ENCODE results near the gene KCNIP1.
"Not testable (repeated sequence)": the region's sequence is repeated elsewhere in the genome, so short reads cannot be mapped to it uniquely, and the experiment has no call there.

Gene KCNIP1

GRCh38 chr5:170752257-170753215 is 248.7 kb downstream of the KCNIP1 start:
- no peak for DNase-seq (ENCODE audit: low read depth)
- TF ChIP-seq MYC (IDR thresholded peaks at IDR 0.05; ENCODE audit: low read depth, low read length) (no peak), CTCF (IDR thresholded peaks at IDR 0.05; ENCODE audit: low read depth, low read length) (no peak), POLR2A (IDR thresholded peaks at IDR 0.05; ENCODE audit: extremely low read depth, insufficient read length) (no peak)
- TF ChIP-seq, protein P1, sequence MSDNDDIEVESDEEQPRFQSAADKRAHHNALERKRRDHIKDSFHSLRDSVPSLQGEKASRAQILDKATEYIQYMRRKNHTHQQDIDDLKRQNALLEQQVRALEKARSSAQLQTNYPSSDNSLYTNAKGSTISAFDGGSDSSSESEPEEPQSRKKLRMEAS (IDR thresholded peaks at IDR 0.05; ENCODE audit: low read depth, low read length): no peak
- no peak overlapping the region for H3K4me3 ChIP-seq (ENCODE audit: low read depth, low read length)

GRCh38 chr5:170753311-170753710 is 249.5 kb downstream of the KCNIP1 start:
- DNase-seq (ENCODE audit: low read depth): no peak
- no peak for TF ChIP-seq MYC (IDR thresholded peaks at IDR 0.05; ENCODE audit: low read depth, low read length)
- no peak for TF ChIP-seq CTCF (IDR thresholded peaks at IDR 0.05; ENCODE audit: low read depth, low read length)
- TF ChIP-seq POLR2A (IDR thresholded peaks at IDR 0.05; ENCODE audit: extremely low read depth, insufficient read length): no peak
- TF ChIP-seq, protein P1 (IDR thresholded peaks at IDR 0.05; ENCODE audit: low read depth, low read length): no peak
- no peak overlapping the region for H3K4me3 ChIP-seq (ENCODE audit: low read depth, low read length)

- DNase-seq (ENCODE audit: low read depth); H3K4me3 ChIP-seq (ENCODE audit: low read depth, low read length): not testable (repeated sequence)
Measured at GRCh38 chr5:170754508-170754907, 250.7 kb downstream of the KCNIP1 start.

DNA sequence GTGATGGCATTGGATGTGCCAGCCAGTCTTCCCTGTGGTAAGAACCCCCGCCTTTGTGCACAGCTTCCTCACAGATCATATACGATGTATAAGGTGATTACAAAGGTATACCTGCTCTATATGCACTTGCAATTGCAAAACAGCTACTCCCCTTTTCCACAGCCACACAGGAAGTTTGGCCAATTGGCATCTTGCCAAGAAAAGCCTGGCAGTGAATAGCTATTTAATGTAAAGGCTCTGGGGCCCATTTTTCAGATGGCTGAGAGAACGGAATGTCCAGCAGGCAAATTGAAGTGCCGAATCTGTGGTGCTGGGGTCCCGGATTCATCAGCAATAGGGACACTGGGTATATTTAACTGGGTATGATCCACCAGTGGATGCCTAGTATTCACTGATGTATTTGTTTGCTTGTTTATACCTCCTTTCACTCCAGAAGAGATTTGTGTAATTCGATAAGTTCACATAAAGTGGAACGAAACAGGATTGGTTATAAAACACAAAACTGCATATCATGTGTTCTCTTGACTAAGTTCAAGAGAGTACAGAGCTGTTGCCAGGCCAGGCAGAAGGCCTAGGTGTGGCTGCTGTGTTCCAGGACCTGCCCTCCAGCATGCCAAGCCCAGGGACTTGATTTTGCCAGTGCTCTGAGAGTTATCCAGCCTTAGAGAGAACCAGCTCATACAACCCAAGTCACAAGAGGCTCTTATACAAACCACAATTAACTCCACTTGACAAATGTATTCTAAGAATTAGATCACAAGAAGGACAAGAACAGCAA is 252.0 kb downstream of the KCNIP1 start:
- DNase-seq (ENCODE audit: low read depth): no peak
- no peak overlapping the region for H3K4me3 ChIP-seq (ENCODE audit: low read depth, low read length)
- no peak for TF ChIP-seq CTCF (IDR thresholded peaks at IDR 0.05; ENCODE audit: low read depth, low read length)
- TF ChIP-seq MYC (IDR thresholded peaks at IDR 0.05; ENCODE audit: low read depth, low read length): no peak
- TF ChIP-seq POLR2A (IDR thresholded peaks at IDR 0.05; ENCODE audit: extremely low read depth, insufficient read length): no peak
- TF ChIP-seq, protein P1 (IDR thresholded peaks at IDR 0.05; ENCODE audit: low read depth, low read length): no peak

DNA sequence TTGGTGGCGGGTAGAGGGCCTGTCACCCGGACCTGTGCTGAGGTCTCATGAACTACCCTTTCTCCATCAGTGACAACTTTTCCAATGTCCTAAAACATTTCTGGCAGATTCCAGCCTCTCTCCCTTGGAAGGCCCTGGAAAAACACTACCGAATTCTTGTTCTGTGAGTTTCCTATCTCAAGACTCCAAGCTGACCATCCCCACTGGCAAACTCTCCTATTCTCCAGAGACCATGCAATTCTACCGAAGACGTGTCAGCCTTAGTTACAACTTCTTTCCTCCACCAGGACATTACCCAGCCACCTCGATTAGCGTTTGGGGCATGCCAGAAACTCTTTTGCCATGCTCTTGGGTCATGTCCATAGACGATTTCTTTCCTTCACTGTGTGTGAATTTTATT is 252.9 kb downstream of the KCNIP1 start:
- TF ChIP-seq MYC (IDR thresholded peaks at IDR 0.05; ENCODE audit: low read depth, low read length) (no peak), POLR2A (IDR thresholded peaks at IDR 0.05; ENCODE audit: extremely low read depth, insufficient read length) (no peak), CTCF (IDR thresholded peaks at IDR 0.05; ENCODE audit: low read depth, low read length) (no peak)
- TF ChIP-seq, protein P1 (IDR thresholded peaks at IDR 0.05; ENCODE audit: low read depth, low read length): no peak
- DNase-seq (ENCODE audit: low read depth): no peak
- H3K4me3 ChIP-seq (ENCODE audit: low read depth, low read length): no peak overlapping the region

DNA sequence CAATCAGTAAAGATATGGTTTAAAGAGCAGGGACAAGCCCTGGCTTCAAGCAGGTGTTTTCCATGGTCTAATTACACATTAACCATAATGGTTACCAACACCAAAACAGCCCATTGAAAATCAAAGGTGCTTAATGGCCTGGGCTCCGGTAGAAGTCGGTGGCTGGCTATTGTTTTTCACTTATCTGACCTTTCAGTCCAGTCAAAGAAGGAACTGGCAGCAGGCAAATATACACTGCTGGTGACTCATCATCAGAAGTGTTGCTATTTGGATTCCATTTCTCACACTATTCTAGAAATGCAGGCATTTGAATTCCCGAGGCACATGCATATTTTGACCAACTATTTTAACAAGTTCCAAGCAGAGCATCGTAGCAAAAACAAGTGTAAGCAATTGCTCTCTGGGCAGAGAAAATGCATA is 253.4 kb downstream of the KCNIP1 start:
- DNase-seq (ENCODE audit: low read depth): no peak
- TF ChIP-seq, protein P1 (IDR thresholded peaks at IDR 0.05; ENCODE audit: low read depth, low read length): no peak
- TF ChIP-seq POLR2A (IDR thresholded peaks at IDR 0.05; ENCODE audit: extremely low read depth, insufficient read length) (no peak), CTCF (IDR thresholded peaks at IDR 0.05; ENCODE audit: low read depth, low read length) (no peak), MYC (IDR thresholded peaks at IDR 0.05; ENCODE audit: low read depth, low read length) (no peak)

More for the DNA sequence above, 253.4 kb downstream of the KCNIP1 start:
- H3K4me3 ChIP-seq (ENCODE audit: low read depth, low read length): no peak overlapping the region

All from NB4 (cell line).